PC-3 (cell line): ENCODE results near the gene UBTD1. TPM values are rescaled to one million over a fixed set of nuclear protein-coding genes. Genes with fewer than 3 reads are reported as not detected.

Experiments used
- ATAC-seq: fragments of 200-7000 bp; cut with Tn5 transposase; 2 replicates; pipeline ENCODE4 v1.9.1; 2020; ENCODE audit warnings: mild to moderate bottlenecking, moderate library complexity
- BruUV-seq: library from RNA; stranded (reverse); fragments of 400-500 nt; replicated peaks from 2 replicates; lab custom pipeline; 2021; lab: Mats Ljungman, UMichigan
- CTCF ChIA-PET: fragments of 300-600 bp; sonication (Branson Sonifier 250); formaldehyde crosslinking; loops from one replicate; lab custom pipeline; 2022; ENCODE audit warnings: antibody characterized with exemption; lab: Charles Lee
- POLR2A ChIA-PET: fragments of 300-600 bp; sonication (Branson Sonifier 250); formaldehyde crosslinking; loops from one replicate; lab custom pipeline; 2022; ENCODE audit warnings: antibody characterized with exemption; ENCODE audit not compliant: unreplicated experiment; lab: Charles Lee
- DNase-seq: peaks from one replicate; pipeline ENCODE4 v3.0.0-alpha.2; 2015
- H2AFZ ChIP-seq: fragments of 300-600 bp; sonication (generic); 2 replicates; pipeline ENCODE4 v1.6.0; 2016; ENCODE audit warnings: antibody characterized with exemption, low read length
- H3F3A ChIP-seq: fragments of 300-600 bp; sonication (generic); one replicate; pipeline ENCODE4 v1.6.0; 2017; ENCODE audit warnings: antibody characterized with exemption, low read length, control low read depth, mild to moderate bottlenecking; ENCODE audit not compliant: unreplicated experiment
- H3K27ac ChIP-seq: fragments of 300-600 bp; sonication (generic); 2 replicates; pipeline ENCODE4 v1.5.1; 2016; ENCODE audit warnings: mild to moderate bottlenecking, low read length
- H3K27me3 ChIP-seq: fragments of 300-600 bp; sonication (generic); 2 replicates; pipeline ENCODE4 v1.6.1; 2016; ENCODE audit warnings: low read length, mixed read lengths
- H3K36me3 ChIP-seq: fragments of 300-600 bp; sonication (generic); 2 replicates; pipeline ENCODE4 v1.6.1; 2016; ENCODE audit warnings: low read depth, mixed run types, low read length, mixed read lengths
- H3K4me1 ChIP-seq: fragments of 300-600 bp; sonication (generic); 2 replicates; pipeline ENCODE4 v1.5.1; 2016; ENCODE audit warnings: low read length; ENCODE audit not compliant: insufficient read depth
- H3K4me2 ChIP-seq: fragments of 300-600 bp; sonication (generic); 2 replicates; pipeline ENCODE4 v1.6.0; 2016; ENCODE audit warnings: low read length
- H3K4me3 ChIP-seq: fragments of 300-600 bp; sonication (generic); 2 replicates; pipeline ENCODE4 v1.5.1; 2016; ENCODE audit warnings: mild to moderate bottlenecking, low read length, mixed read lengths
- H3K79me2 ChIP-seq: fragments of 300-600 bp; sonication (generic); 2 replicates; pipeline ENCODE4 v1.6.1; 2017; ENCODE audit warnings: low read length, mixed read lengths
- H3K9ac ChIP-seq: fragments of 300-600 bp; sonication (generic); 2 replicates; pipeline ENCODE4 v1.6.0; 2016; ENCODE audit warnings: mild to moderate bottlenecking, low read length
- H3K9me2 ChIP-seq: fragments of 300-600 bp; sonication (generic); replicated peaks from 2 replicates; pipeline ENCODE4 v1.6.1; 2016; ENCODE audit warnings: mixed run types, low read length, mixed read lengths
- H3K9me3 ChIP-seq: fragments of 300-600 bp; sonication (generic); 2 replicates; pipeline ENCODE4 v1.6.1; 2016; ENCODE audit warnings: low read length, mixed read lengths
- H4K20me1 ChIP-seq: fragments of 300-600 bp; sonication (generic); 2 replicates; pipeline ENCODE4 v1.6.1; 2016; ENCODE audit warnings: low read length, mixed read lengths
- CTCF ChIP-seq: fragments of 300-600 bp; sonication (generic); conservative IDR thresholded peaks from 2 replicates; pipeline ENCODE4 v1.5.1; 2017; ENCODE audit warnings: antibody characterized with exemption, low read depth, mild to moderate bottlenecking, low read length
- EZH2 ChIP-seq: fragments of 300-600 bp; sonication (generic); IDR thresholded peaks from one replicate; pipeline ENCODE4 v1.6.1; 2017; ENCODE audit warnings: antibody characterized with exemption, mild to moderate bottlenecking, low read length; ENCODE audit not compliant: unreplicated experiment
- EZH2phosphoT487 ChIP-seq: fragments of 300-600 bp; sonication (generic); IDR thresholded peaks from 2 replicates; pipeline ENCODE4 v1.6.1; 2018; ENCODE audit warnings: mild to moderate bottlenecking, antibody characterized with exemption, low read length, borderline replicate concordance
- intact Hi-C: fragments of 100-400 bp; cut with micrococcal nuclease; formaldehyde crosslinking; loops from 2 replicates; pipeline ENCODE4 v1.9.0; 2023
- total RNA-seq: library from RNA; depleted of rRNA; stranded (reverse); fragments of >200 nt; gene quantifications from 2 replicates; pipeline ENCODE4 v1.2.3, GENCODE V29; 2014

UBTD1 gene
- total RNA-seq, 1 experiment from 2014 or later, result 18.5 TPM

GRCh38 chr10:97511711-97512440, 13.2 kb downstream of the UBTD1 start:
- BruUV-seq, result no TSS peak
- TF ChIP-seq EZH2phosphoT487, result no peak
- TF ChIP-seq CTCF, result no peak
- TF ChIP-seq EZH2, result no peak

GRCh38 chr10:97512993-97513392, 14.3 kb downstream of the UBTD1 start:
- intact Hi-C loops, result no loop called here
- DNase-seq (peak; percentile 17), ATAC-seq (peak; percentile 23; the same call in 1 of the 2 replicates)
- H3K4me1 ChIP-seq, result peaks cover 19% of the 10 kb centered on the region
- POLR2A ChIA-PET, result no interaction called here
- no TSS peak for BruUV-seq
- H3F3A ChIP-seq, result no peaks in the 10 kb centered on the region
- H3K9me2 ChIP-seq, result no peaks in the 10 kb centered on the region
- no peaks in the 10 kb centered on the region for H3K9me3 ChIP-seq
- CTCF ChIA-PET, result no interaction called here
- TF ChIP-seq EZH2, result no peak
- TF ChIP-seq EZH2phosphoT487, result no peak
- TF ChIP-seq CTCF, result no peak
- H3K9ac ChIP-seq, result no peak overlapping the region
- H3K27ac ChIP-seq, result no peak overlapping the region
- H3K36me3 ChIP-seq, result no peaks in the 10 kb centered on the region
- no peak overlapping the region for H3K4me2 ChIP-seq
- H3K79me2 ChIP-seq, result peaks cover 5% of the 10 kb centered on the region; the same call in 1 of the 2 replicates
- no peak overlapping the region for H2AFZ ChIP-seq
- H3K27me3 ChIP-seq, result no peaks in the 10 kb centered on the region
- no peaks in the 10 kb centered on the region for H4K20me1 ChIP-seq
- H3K4me3 ChIP-seq, result no peak overlapping the region

More at GRCh38 chr10:97511711-97512440, 13.2 kb downstream of the UBTD1 start:
- Histone ChIP-seq H3K9ac (no peak overlapping the region), H2AFZ (no peak overlapping the region), H3K27me3 (no peaks in the 10 kb centered on the region), H3K79me2 (peaks cover 5% of the 10 kb centered on the region; the same call in 1 of the 2 replicates), H3K4me2 (no peak overlapping the region), H3K9me3 (no peaks in the 10 kb centered on the region), H3K27ac (no peak overlapping the region), H3K9me2 (no peaks in the 10 kb centered on the region), H3K4me3 (no peak overlapping the region), H3F3A (no peaks in the 10 kb centered on the region), H3K36me3 (no peaks in the 10 kb centered on the region), H4K20me1 (no peaks in the 10 kb centered on the region), H3K4me1 (peaks cover 10% of the 10 kb centered on the region; the same call in 1 of the 2 replicates)
- intact Hi-C loops, result no loop called here
- CTCF ChIA-PET, result no interaction called here
- no peak for ATAC-seq
- POLR2A ChIA-PET, result no interaction called here
- DNase-seq, result no peak

GRCh38 chr10:97514344-97514743, 15.6 kb downstream of the UBTD1 start:
- Histone ChIP-seq H3K4me2 (no peak overlapping the region), H3K79me2 (peaks cover 12% of the 10 kb centered on the region), H2AFZ (no peak overlapping the region), H3K9ac (no peak overlapping the region), H3K27ac (no peak overlapping the region), H3F3A (peaks cover 5% of the 10 kb centered on the region), H4K20me1 (no peaks in the 10 kb centered on the region), H3K36me3 (no peaks in the 10 kb centered on the region), H3K4me3 (no peak overlapping the region), H3K9me2 (no peaks in the 10 kb centered on the region), H3K9me3 (no peaks in the 10 kb centered on the region), H3K27me3 (no peaks in the 10 kb centered on the region), H3K4me1 (peaks cover 32% of the 10 kb centered on the region)
- ATAC-seq, result no peak
- DNase-seq, result no peak
- TF ChIP-seq CTCF (no peak), EZH2phosphoT487 (no peak), EZH2 (no peak)
- ChIA-PET POLR2A (no interaction called here), CTCF (no interaction called here)
- intact Hi-C loops, result no loop called here
- no TSS peak for BruUV-seq
